ENCODE results near the gene OCA2. TPM values are rescaled to one million over a fixed set of nuclear protein-coding genes. Genes with fewer than 3 reads are reported as not detected.

OCA2 gene
- total and polyA plus RNA-seq, 2 donors from 2014 or later = 0.45 to 2.5 TPM

- no peaks in the 10 kb centered on the region for H3K4me1 ChIP-seq (ENCODE audit: control insufficient read depth in 2 of 3, insufficient read depth in 2 of 3, low read depth in 1 of 3, low read length in 3 of 3)
- no peak overlapping the region for H3K4me3 ChIP-seq (ENCODE audit: low read length in 3 of 3)
- H3K9me3 ChIP-seq (ENCODE audit: control insufficient read depth in 2 of 3, insufficient read depth in 1 of 3, low read length in 3 of 3) = no peaks in the 10 kb centered on the region
- FAIRE-seq (no peak), DNase-seq (no peak)
- no peaks in the 10 kb centered on the region for H3K27me3 ChIP-seq (ENCODE audit: control insufficient read depth, insufficient read depth, low read length)
- no peak overlapping the region for H3K9ac ChIP-seq (ENCODE audit: low read length in 3 of 3)
- no peaks in the 10 kb centered on the region for H3K36me3 ChIP-seq (ENCODE audit: control insufficient read depth in 2 of 3, insufficient read depth in 3 of 3, low read length in 3 of 3)
- no peak overlapping the region for H3K27ac ChIP-seq (ENCODE audit: low read depth in 2 of 2, low read length in 2 of 2)
- no peak for TF ChIP-seq CTCF (IDR thresholded peaks at IDR 0.05; ENCODE audit: borderline replicate concordance, extremely low read depth, insufficient read depth)
- intact Hi-C loops (cut with DNase I) = no loop called here
These were observed 97.5 kb downstream of the OCA2 start for GRCh38 chr15:28001641-28002040.

GRCh38 chr15:27993996-27994780 lies 104.9 kb downstream of the OCA2 start:
- intact Hi-C loops (cut with DNase I) = no loop called here
- no peak for FAIRE-seq
- no peak for DNase-seq

GRCh38 chr15:27993544-27993943 lies 105.6 kb downstream of the OCA2 start:
- Histone ChIP-seq H3K4me1 (ENCODE audit: control insufficient read depth in 2 of 3, insufficient read depth in 2 of 3, low read depth in 1 of 3, low read length in 3 of 3) (no peaks in the 10 kb centered on the region), H3K9me3 (ENCODE audit: control insufficient read depth in 2 of 3, insufficient read depth in 1 of 3, low read length in 3 of 3) (no peaks in the 10 kb centered on the region), H3K27me3 (ENCODE audit: control insufficient read depth, insufficient read depth, low read length) (no peaks in the 10 kb centered on the region), H3K4me3 (ENCODE audit: low read length in 3 of 3) (no peak overlapping the region), H3K9ac (ENCODE audit: low read length in 3 of 3) (no peak overlapping the region), H3K36me3 (ENCODE audit: control insufficient read depth in 2 of 3, insufficient read depth in 3 of 3, low read length in 3 of 3) (no peaks in the 10 kb centered on the region), H3K27ac (ENCODE audit: low read depth in 2 of 2, low read length in 2 of 2) (no peak overlapping the region)
- DNase-seq (no peak), FAIRE-seq (no peak)
- intact Hi-C loops (cut with DNase I) = no loop called here
- TF ChIP-seq CTCF (IDR thresholded peaks at IDR 0.05; ENCODE audit: borderline replicate concordance, extremely low read depth, insufficient read depth) = no peak

More at GRCh38 chr15:27993996-27994780, 104.9 kb downstream of the OCA2 start:
- no peak overlapping the region for H3K9ac ChIP-seq (ENCODE audit: low read length in 3 of 3)
- H3K9me3 ChIP-seq (ENCODE audit: control insufficient read depth in 2 of 3, insufficient read depth in 1 of 3, low read length in 3 of 3) = no peaks in the 10 kb centered on the region
- H3K4me3 ChIP-seq (ENCODE audit: low read length in 3 of 3) = no peak overlapping the region
- no peaks in the 10 kb centered on the region for H3K36me3 ChIP-seq (ENCODE audit: control insufficient read depth in 2 of 3, insufficient read depth in 3 of 3, low read length in 3 of 3)
- no peaks in the 10 kb centered on the region for H3K27me3 ChIP-seq (ENCODE audit: control insufficient read depth, insufficient read depth, low read length)
- no peak for TF ChIP-seq CTCF (IDR thresholded peaks at IDR 0.05; ENCODE audit: borderline replicate concordance, extremely low read depth, insufficient read depth)
- no peaks in the 10 kb centered on the region for H3K4me1 ChIP-seq (ENCODE audit: control insufficient read depth in 2 of 3, insufficient read depth in 2 of 3, low read depth in 1 of 3, low read length in 3 of 3)
- no peak overlapping the region for H3K27ac ChIP-seq (ENCODE audit: low read depth in 2 of 2, low read length in 2 of 2)
